Left ventricle myocardium inferior (tissue), 1 donor: ENCODE data around the gene CDK2AP2. TPM values are rescaled to one million over a fixed set of nuclear protein-coding genes. Genes with fewer than 3 reads are reported as not detected.

ENCODE experiments used
- DNase-seq: peaks from one replicate; pipeline ENCODE4 v3.0.0-alpha.2; 2020
- H3K27ac ChIP-seq: fragments of 200-600 bp; replicated peaks from 2 replicates; pipeline ENCODE4 v1.8.0; 2021
- H3K27me3 ChIP-seq: fragments of 200-600 bp; 2 replicates; pipeline ENCODE4 v1.8.0; 2021; ENCODE audit warnings: low read depth
- H3K36me3 ChIP-seq: fragments of 200-600 bp; 2 replicates; pipeline ENCODE4 v1.8.0; 2021
- H3K4me1 ChIP-seq: fragments of 200-600 bp; 2 replicates; pipeline ENCODE4 v1.8.0; 2021
- H3K4me3 ChIP-seq: fragments of 200-600 bp; 2 replicates; pipeline ENCODE4 v1.8.0; 2021; ENCODE audit warnings: mild to moderate bottlenecking, moderate library complexity
- H3K9me3 ChIP-seq: fragments of 200-600 bp; replicated peaks from 2 replicates; pipeline ENCODE4 v1.8.0; 2021
- CTCF ChIP-seq: fragments of 200-600 bp; IDR thresholded peaks from 2 replicates; pipeline ENCODE4 v1.8.0; 2021; ENCODE audit warnings: antibody characterized with exemption, mild to moderate bottlenecking, borderline replicate concordance
- intact Hi-C: fragments of 100-400 bp; cut with micrococcal nuclease; formaldehyde crosslinking; loops from one replicate; pipeline ENCODE4 v1.11.0; 2022
- total RNA-seq: library from RNA; stranded (reverse); fragmentation: NEBNext Ultra II Directional; extraction: Animal tissue kit (Norgen Biotek cat#: 25700); gene quantifications from one replicate; pipeline ENCODE4 v1.2.1, GENCODE V29; 2021
- donor health status: DM: no; HTN: yes; CAD: no; lungs with severe emphysema.

The CDK2AP2 gene
- total RNA-seq, 1 donor from 2014 or later: 66.1 TPM

- peaks cover 8% of the 10 kb centered on the region for H3K36me3 ChIP-seq
- DNase-seq: no peak
- H3K27ac ChIP-seq: no peak overlapping the region
- H3K27me3 ChIP-seq: peaks cover 30% of the 10 kb centered on the region
- H3K4me1 ChIP-seq: peaks cover 38% of the 10 kb centered on the region
- H3K4me3 ChIP-seq: no peak overlapping the region
- H3K9me3 ChIP-seq: no peaks in the 10 kb centered on the region
- TF ChIP-seq CTCF: no peak
- intact Hi-C loops: no loop called here
Observed at GRCh38 chr11:67510023-67510345, 2.0 kb upstream of the CDK2AP2 start.

GRCh38 chr11:67508486-67509121 is 642 bp upstream of the CDK2AP2 start:
- intact Hi-C loops: loop anchor here (10.0 kb wide), 1 partner anchor 114 kb away; the partner anchor contains the start of gene RAD9A
- Histone ChIP-seq H3K27me3 (peaks cover 17% of the 10 kb centered on the region), H3K27ac (peak overlapping the region; percentile 100), H3K4me3 (peak overlapping the region; percentile 97), H3K4me1 (peaks cover 52% of the 10 kb centered on the region), H3K36me3 (peaks cover 8% of the 10 kb centered on the region), H3K9me3 (no peaks in the 10 kb centered on the region)
- DNase-seq: peak; percentile 99
- TF ChIP-seq CTCF: no peak

GRCh38 chr11:67507242-67507863 is 609 bp downstream of the CDK2AP2 start:
- peak overlapping the region; percentile 100 for H3K27ac ChIP-seq
- peaks cover 12% of the 10 kb centered on the region for H3K36me3 ChIP-seq
- peak overlapping the region; percentile 97 for H3K4me3 ChIP-seq
- peaks cover 58% of the 10 kb centered on the region for H3K4me1 ChIP-seq
- intact Hi-C loops: loop anchor here (10.0 kb wide), 1 partner anchor 113 kb away; the partner anchor contains the start of gene RAD9A
- DNase-seq: no peak
- peaks cover 5% of the 10 kb centered on the region for H3K27me3 ChIP-seq
- no peaks in the 10 kb centered on the region for H3K9me3 ChIP-seq
- no peak for TF ChIP-seq CTCF

DNA sequence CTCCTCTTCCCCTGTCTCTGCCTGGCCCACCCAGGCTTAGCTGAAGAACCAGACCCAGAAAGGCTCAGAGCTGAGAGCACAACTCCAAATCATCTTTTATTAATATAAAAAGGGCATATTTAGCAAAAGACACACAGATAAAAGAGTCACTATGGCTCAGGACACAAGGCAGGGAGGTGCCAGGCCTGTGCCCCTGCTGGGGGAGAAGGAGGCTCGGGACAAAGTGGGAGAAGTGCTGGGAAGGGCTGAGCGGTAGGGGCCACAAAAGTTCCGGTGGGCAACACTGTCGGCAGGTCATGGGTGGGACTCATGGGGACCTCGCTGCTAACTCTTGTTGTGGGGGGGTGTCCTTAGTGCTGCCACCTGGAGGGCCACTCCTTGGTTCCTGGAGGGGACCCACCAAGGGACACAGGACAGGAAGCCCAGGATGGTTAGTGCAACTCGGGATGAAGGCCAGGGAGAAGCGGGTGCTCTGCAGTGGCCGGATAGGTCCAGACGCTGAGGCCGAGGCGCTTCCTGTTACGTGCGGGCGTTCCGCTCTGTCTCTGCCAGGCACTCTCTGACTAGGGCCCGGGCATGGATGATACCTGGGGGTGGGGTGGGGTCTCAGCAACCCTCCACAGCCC is 1.4 kb downstream of the CDK2AP2 start:
- peaks cover 20% of the 10 kb centered on the region for H3K36me3 ChIP-seq
- intact Hi-C loops: loop anchor here (10.0 kb wide), 1 partner anchor 112 kb away; the partner anchor contains the start of gene RAD9A
- no peaks in the 10 kb centered on the region for H3K9me3 ChIP-seq
- peak; percentile 33 for TF ChIP-seq CTCF
- H3K27ac ChIP-seq: peak overlapping the region; percentile 100
- H3K4me3 ChIP-seq: peak overlapping the region; percentile 97
- no peaks in the 10 kb centered on the region for H3K27me3 ChIP-seq
- DNase-seq: no peak
- peaks cover 58% of the 10 kb centered on the region for H3K4me1 ChIP-seq

GRCh38 chr11:67505605-67506396 is 2.2 kb downstream of the CDK2AP2 start:
- peaks cover 62% of the 10 kb centered on the region for H3K4me1 ChIP-seq
- intact Hi-C loops: loop anchor here (10.0 kb wide), 1 partner anchor 111 kb away; the partner anchor contains the start of gene RAD9A
- TF ChIP-seq CTCF: peak; percentile 98
- peak overlapping the region; percentile 97 for H3K4me3 ChIP-seq
- H3K36me3 ChIP-seq: peaks cover 22% of the 10 kb centered on the region
- peak; percentile 87 for DNase-seq
- peak overlapping the region; percentile 100 for H3K27ac ChIP-seq
- H3K27me3 ChIP-seq: no peaks in the 10 kb centered on the region
- no peaks in the 10 kb centered on the region for H3K9me3 ChIP-seq
